ENCODE measurements around the gene INO80C.
"Not testable (repeated sequence)": the region's sequence is repeated elsewhere in the genome, so short reads cannot be mapped to it uniquely, and the experiment has no call there.

The INO80C gene

GRCh38 chr18:35463827-35464226 lies 33.9 kb downstream of the INO80C start:
- DNase-seq (ENCODE audit: low read depth in 2 of 3, low spot score in 1 of 3): no peak

- no peak for DNase-seq (ENCODE audit: low read depth in 2 of 3, low spot score in 1 of 3)
Observed at GRCh38 chr18:35463050-35463449, 34.7 kb downstream of the INO80C start.

- DNase-seq (ENCODE audit: low read depth in 2 of 3, low spot score in 1 of 3): no peak
Observed at GRCh38 chr18:35460736-35461161, 37.0 kb downstream of the INO80C start.

GRCh38 chr18:35459997-35460396 lies 37.8 kb downstream of the INO80C start:
- no peak for DNase-seq (ENCODE audit: low read depth in 2 of 3, low spot score in 1 of 3)

- DNase-seq (ENCODE audit: low read depth in 2 of 3, low spot score in 1 of 3): no peak
Observed at GRCh38 chr18:35458677-35459441, 38.9 kb downstream of the INO80C start.

GRCh38 chr18:35458271-35458670 lies 39.5 kb downstream of the INO80C start:
- no peak for DNase-seq (ENCODE audit: low read depth in 2 of 3, low spot score in 1 of 3)

- DNase-seq (ENCODE audit: low read depth in 2 of 3, low spot score in 1 of 3): no peak
Observed at GRCh38 chr18:35457140-35457704, 40.5 kb downstream of the INO80C start.

GRCh38 chr18:35455926-35456763 lies 41.6 kb downstream of the INO80C start:
- DNase-seq (ENCODE audit: low read depth in 2 of 3, low spot score in 1 of 3): no peak

GRCh38 chr18:35454803-35455202 lies 43.0 kb downstream of the INO80C start:
- DNase-seq (ENCODE audit: low read depth in 2 of 3, low spot score in 1 of 3): no peak

GRCh38 chr18:35453065-35453464 lies 44.7 kb downstream of the INO80C start:
- DNase-seq (ENCODE audit: low read depth in 2 of 3, low spot score in 1 of 3): not testable (repeated sequence)

- no peak for DNase-seq (ENCODE audit: low read depth in 2 of 3, low spot score in 1 of 3)
Observed at GRCh38 chr18:35451916-35452315, 45.8 kb downstream of the INO80C start.

GRCh38 chr18:35451032-35451431 lies 46.7 kb downstream of the INO80C start:
- DNase-seq (ENCODE audit: low read depth in 2 of 3, low spot score in 1 of 3): no peak

- DNase-seq (ENCODE audit: low read depth in 2 of 3, low spot score in 1 of 3): no peak
Observed at GRCh38 chr18:35444636-35445035, 53.1 kb downstream of the INO80C start.

- DNase-seq (ENCODE audit: low read depth in 2 of 3, low spot score in 1 of 3): no peak
Observed at GRCh38 chr18:35443847-35444246, 53.9 kb downstream of the INO80C start.

- DNase-seq (ENCODE audit: low read depth in 2 of 3, low spot score in 1 of 3): no peak
Observed at GRCh38 chr18:35443434-35443833, 54.3 kb downstream of the INO80C start.

GRCh38 chr18:35442701-35443100 lies 55.1 kb downstream of the INO80C start:
- DNase-seq (ENCODE audit: low read depth in 2 of 3, low spot score in 1 of 3): no peak

- DNase-seq (ENCODE audit: low read depth in 2 of 3, low spot score in 1 of 3): no peak
Observed at GRCh38 chr18:35441857-35442595, 55.7 kb downstream of the INO80C start.

GRCh38 chr18:35438480-35439234 lies 59.1 kb downstream of the INO80C start:
- DNase-seq (ENCODE audit: low read depth in 2 of 3, low spot score in 1 of 3): no peak

GRCh38 chr18:35437836-35438235 lies 59.9 kb downstream of the INO80C start:
- no peak for DNase-seq (ENCODE audit: low read depth in 2 of 3, low spot score in 1 of 3)

- no peak for DNase-seq (ENCODE audit: low read depth in 2 of 3, low spot score in 1 of 3)
Observed at GRCh38 chr18:35436076-35436649, 61.6 kb downstream of the INO80C start.

Measured in stimulated activated CD4-positive, alpha-beta T cell treated with anti-CD3 and anti-CD28 coated beads, Interleukin-12 subunit alpha, Interleukin-12 subunit beta, amount 100 ng/mL, for 48 hours (primary cell).